GM23338 (cell line): ENCODE data around the gene PTPRN2.

Experiments used
- EZH2phosphoT487 ChIP-seq: fragments of 200-600 bp; sonication (generic); IDR thresholded peaks from one replicate; pipeline ENCODE4 v1.8.1; 2018; ENCODE audit warnings: antibody characterized with exemption; ENCODE audit not compliant: unreplicated experiment
- ZNF331 ChIP-seq: fragments of 250-450 bp; sonication (Bioruptor Pico); IDR thresholded peaks from 2 replicates; pipeline ENCODE4 v1.5.0; 2020; ENCODE audit warnings: low read depth, mild to moderate bottlenecking, moderate library complexity
- TF ChIP-seq, protein P1 (sequence below), 2 experiments: fragments of 200-600 bp in 1 of 2; sonication (generic) in 1 of 2; conservative IDR thresholded peaks; 2 replicates each; pipeline versions ENCODE4 v1.5.1 to v1.6.1; 2016 to 2017; ENCODE audit warnings: antibody characterized with exemption in 2 of 2, low read depth in 2 of 2, mild to moderate bottlenecking in 2 of 2, moderate library complexity in 1 of 2

DNA sequence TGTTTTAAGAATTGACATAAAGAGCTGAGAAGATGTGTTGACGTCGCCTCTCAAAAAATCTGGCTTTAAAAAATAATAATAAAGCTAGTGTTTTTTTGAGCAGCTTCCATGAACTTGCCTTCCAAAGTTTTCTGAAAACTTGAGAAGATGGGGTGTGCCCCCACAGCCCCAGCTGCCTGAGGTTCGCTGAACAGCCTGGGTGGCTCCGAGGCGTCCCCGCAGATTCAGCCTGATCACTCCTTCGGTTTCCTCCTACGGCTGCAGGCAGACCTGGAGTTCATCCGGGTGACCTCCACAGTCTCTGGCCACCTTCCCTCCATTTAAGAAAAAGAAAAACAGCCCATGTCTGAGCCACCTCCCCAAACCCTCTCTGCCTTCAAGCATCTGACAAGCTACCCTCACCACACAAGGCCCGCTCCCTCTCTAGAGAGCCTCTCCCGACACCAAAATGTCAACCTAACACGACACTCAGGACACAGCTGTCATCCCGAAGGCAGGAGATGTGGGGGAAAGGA is 177.8 kb downstream of the PTPRN2 start:
- TF ChIP-seq, protein P1, sequence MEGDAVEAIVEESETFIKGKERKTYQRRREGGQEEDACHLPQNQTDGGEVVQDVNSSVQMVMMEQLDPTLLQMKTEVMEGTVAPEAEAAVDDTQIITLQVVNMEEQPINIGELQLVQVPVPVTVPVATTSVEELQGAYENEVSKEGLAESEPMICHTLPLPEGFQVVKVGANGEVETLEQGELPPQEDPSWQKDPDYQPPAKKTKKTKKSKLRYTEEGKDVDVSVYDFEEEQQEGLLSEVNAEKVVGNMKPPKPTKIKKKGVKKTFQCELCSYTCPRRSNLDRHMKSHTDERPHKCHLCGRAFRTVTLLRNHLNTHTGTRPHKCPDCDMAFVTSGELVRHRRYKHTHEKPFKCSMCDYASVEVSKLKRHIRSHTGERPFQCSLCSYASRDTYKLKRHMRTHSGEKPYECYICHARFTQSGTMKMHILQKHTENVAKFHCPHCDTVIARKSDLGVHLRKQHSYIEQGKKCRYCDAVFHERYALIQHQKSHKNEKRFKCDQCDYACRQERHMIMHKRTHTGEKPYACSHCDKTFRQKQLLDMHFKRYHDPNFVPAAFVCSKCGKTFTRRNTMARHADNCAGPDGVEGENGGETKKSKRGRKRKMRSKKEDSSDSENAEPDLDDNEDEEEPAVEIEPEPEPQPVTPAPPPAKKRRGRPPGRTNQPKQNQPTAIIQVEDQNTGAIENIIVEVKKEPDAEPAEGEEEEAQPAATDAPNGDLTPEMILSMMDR (conservative IDR thresholded peaks at IDR 0.05; ENCODE audit: low read depth in 2 of 2): no peak
- no peak for TF ChIP-seq EZH2phosphoT487
- TF ChIP-seq ZNF331 (CRISPR knock-in tag): no peak
